Neural cell (in vitro differentiated cells): ENCODE measurements around the gene CRTC3. TPM values are rescaled to one million over a fixed set of nuclear protein-coding genes. Genes with fewer than 3 reads are reported as not detected.

Experiments
- H2AFZ ChIP-seq: fragments of 200-600, 300-800 bp; sonication (generic), shearing (Covaris generic); 2 replicates; pipeline ENCODE4 v1.6.0; 2014; ENCODE audit warnings: low read depth, mild to moderate bottlenecking, antibody characterized with exemption, low read length, moderate library complexity
- H3F3A ChIP-seq: fragments of 200-600 bp; shearing (Covaris generic); 2 replicates; pipeline ENCODE4 v1.6.1; 2016; ENCODE audit warnings: mild to moderate bottlenecking, moderate library complexity, mixed read lengths, antibody characterized with exemption, low read length; ENCODE audit not compliant: insufficient read depth, poor library complexity, severe bottlenecking
- H3K27ac ChIP-seq: fragments of 200-600, 300-800 bp; sonication (generic), shearing (Covaris generic); 2 replicates; pipeline ENCODE4 v1.5.1; 2014; ENCODE audit warnings: mild to moderate bottlenecking, low read length, moderate library complexity
- H3K27me3 ChIP-seq: fragments of 300-800, 200-600 bp; sonication (generic), shearing (Covaris generic); 2 replicates; pipeline ENCODE4 v1.6.0; 2014; ENCODE audit warnings: mild to moderate bottlenecking, low read depth, low read length, moderate library complexity; ENCODE audit not compliant: insufficient read depth
- H3K36me3 ChIP-seq: fragments of 300-800, 200-600 bp; sonication (generic), shearing (Covaris generic); 2 replicates; pipeline ENCODE4 v1.5.1; 2014; ENCODE audit warnings: mild to moderate bottlenecking, antibody characterized with exemption, low read length, moderate library complexity; ENCODE audit not compliant: insufficient read depth
- H3K4me2 ChIP-seq: fragments of 300-800, 200-600 bp; sonication (generic), shearing (Covaris generic); 2 replicates; pipeline ENCODE4 v1.6.0; 2014; ENCODE audit warnings: mild to moderate bottlenecking, low read length
- H3K4me3 ChIP-seq: fragments of 300-800, 200-600 bp; sonication (generic), shearing (Covaris generic); 2 replicates; pipeline ENCODE4 v1.5.1; 2014; ENCODE audit warnings: mild to moderate bottlenecking, low read length, moderate library complexity
- H3K79me2 ChIP-seq: fragments of 200-600 bp; shearing (Covaris generic); replicated peaks from 2 replicates; pipeline ENCODE4 v1.6.0; 2014; ENCODE audit warnings: mild to moderate bottlenecking, low read length, moderate library complexity; ENCODE audit not compliant: insufficient read depth
- H3K9ac ChIP-seq: fragments of 300-800, 200-600 bp; sonication (generic), shearing (Covaris generic); 2 replicates; pipeline ENCODE4 v1.6.1; 2016; ENCODE audit warnings: mild to moderate bottlenecking, low read length, mixed read lengths
- H3K9me2 ChIP-seq: fragments of 200-600 bp; shearing (Covaris generic); 2 replicates; pipeline ENCODE4 v1.6.1; 2016; ENCODE audit warnings: mild to moderate bottlenecking, low read length, mixed read lengths; ENCODE audit not compliant: insufficient read depth
- H3K9me3 ChIP-seq: fragments of 200-600, 300-800 bp; sonication (generic), shearing (Covaris generic); 2 replicates; pipeline ENCODE4 v1.6.1; 2016; ENCODE audit warnings: mild to moderate bottlenecking, mixed run types, low read length, moderate library complexity, mixed read lengths
- H4K20me1 ChIP-seq: fragments of 200-600 bp; shearing (Covaris generic); 2 replicates; pipeline ENCODE4 v1.6.1; 2016; ENCODE audit warnings: mild to moderate bottlenecking, mixed run types; ENCODE audit not compliant: insufficient read depth
- EP300 ChIP-seq: fragments of 450-650 bp; conservative IDR thresholded peaks from 2 replicates; pipeline ENCODE4 v1.6.1; 2014; ENCODE audit warnings: antibody characterized with exemption, mild to moderate bottlenecking, moderate library complexity; ENCODE audit not compliant: poor library complexity, severe bottlenecking
- EZH2 ChIP-seq: fragments of 200-600, 300-800 bp; shearing (Covaris generic), sonication (generic); IDR thresholded peaks from 2 replicates; pipeline ENCODE4 v1.6.1; 2014; ENCODE audit warnings: antibody characterized with exemption, low read length, borderline replicate concordance, mild to moderate bottlenecking; ENCODE audit not compliant: insufficient read depth, poor library complexity, severe bottlenecking
- MXI1 ChIP-seq: fragments of 450-650 bp; conservative IDR thresholded peaks from 2 replicates; pipeline ENCODE4 v1.6.1; 2014; ENCODE audit warnings: antibody characterized with exemption, mild to moderate bottlenecking; ENCODE audit not compliant: poor library complexity, severe bottlenecking
- POLR2AphosphoS5 ChIP-seq: IDR thresholded peaks from 2 replicates; pipeline ENCODE4 v1.6.1; 2012
- RAD21 ChIP-seq: fragments of 450-650 bp; conservative IDR thresholded peaks from 2 replicates; pipeline ENCODE4 v1.6.1; 2014; ENCODE audit warnings: antibody characterized with exemption, mild to moderate bottlenecking, moderate library complexity
- REST ChIP-seq: IDR thresholded peaks from 2 replicates; pipeline ENCODE4 v1.6.1; 2012; ENCODE audit warnings: borderline replicate concordance
- SMC3 ChIP-seq: fragments of 450-650 bp; conservative IDR thresholded peaks from 2 replicates; pipeline ENCODE4 v1.6.1; 2014; ENCODE audit warnings: antibody characterized with exemption, mild to moderate bottlenecking, moderate library complexity; ENCODE audit not compliant: poor library complexity
- TAF1 ChIP-seq: IDR thresholded peaks from 2 replicates; pipeline ENCODE4 v1.6.1; 2012; ENCODE audit warnings: low read depth
- polyA plus RNA-seq: library from polyadenylated mRNA; depleted of rRNA; stranded (reverse); fragments of >200 nt; gene quantifications from 2 replicates; pipeline ENCODE4 v1.2.3, GENCODE V29; 2014
- TF ChIP-seq, protein P1 (sequence below): fragments of 450-650 bp; IDR thresholded peaks from 2 replicates; pipeline ENCODE4 v1.5.1; 2014; ENCODE audit warnings: antibody characterized with exemption, mild to moderate bottlenecking, moderate library complexity; ENCODE audit not compliant: poor library complexity, severe bottlenecking

CRTC3 gene
- polyA plus RNA-seq, 1 donor from 2014 or later: 5.5 TPM

GRCh38 chr15:90558171-90558573 is 28.4 kb downstream of the CRTC3 start:
- Histone ChIP-seq H3K36me3 (no peaks in the 10 kb centered on the region), H3K27ac (no peak overlapping the region), H2AFZ (no peak overlapping the region), H3K9ac (no peak overlapping the region), H4K20me1 (no peaks in the 10 kb centered on the region), H3K27me3 (no peaks in the 10 kb centered on the region), H3F3A (no peaks in the 10 kb centered on the region), H3K4me3 (no peak overlapping the region), H3K79me2 (no peaks in the 10 kb centered on the region), H3K9me3 (no peaks in the 10 kb centered on the region), H3K9me2 (no peaks in the 10 kb centered on the region), H3K4me2 (no peak overlapping the region)
- TF ChIP-seq EZH2 (no peak), TAF1 (no peak), RAD21 (no peak), POLR2AphosphoS5 (no peak), MXI1 (no peak), EP300 (no peak), REST (no peak), SMC3 (no peak)
- TF ChIP-seq, protein P1, sequence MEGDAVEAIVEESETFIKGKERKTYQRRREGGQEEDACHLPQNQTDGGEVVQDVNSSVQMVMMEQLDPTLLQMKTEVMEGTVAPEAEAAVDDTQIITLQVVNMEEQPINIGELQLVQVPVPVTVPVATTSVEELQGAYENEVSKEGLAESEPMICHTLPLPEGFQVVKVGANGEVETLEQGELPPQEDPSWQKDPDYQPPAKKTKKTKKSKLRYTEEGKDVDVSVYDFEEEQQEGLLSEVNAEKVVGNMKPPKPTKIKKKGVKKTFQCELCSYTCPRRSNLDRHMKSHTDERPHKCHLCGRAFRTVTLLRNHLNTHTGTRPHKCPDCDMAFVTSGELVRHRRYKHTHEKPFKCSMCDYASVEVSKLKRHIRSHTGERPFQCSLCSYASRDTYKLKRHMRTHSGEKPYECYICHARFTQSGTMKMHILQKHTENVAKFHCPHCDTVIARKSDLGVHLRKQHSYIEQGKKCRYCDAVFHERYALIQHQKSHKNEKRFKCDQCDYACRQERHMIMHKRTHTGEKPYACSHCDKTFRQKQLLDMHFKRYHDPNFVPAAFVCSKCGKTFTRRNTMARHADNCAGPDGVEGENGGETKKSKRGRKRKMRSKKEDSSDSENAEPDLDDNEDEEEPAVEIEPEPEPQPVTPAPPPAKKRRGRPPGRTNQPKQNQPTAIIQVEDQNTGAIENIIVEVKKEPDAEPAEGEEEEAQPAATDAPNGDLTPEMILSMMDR: no peak

- no peak overlapping the region for H2AFZ ChIP-seq
- H4K20me1 ChIP-seq: no peaks in the 10 kb centered on the region
- TF ChIP-seq RAD21 (no peak), TAF1 (no peak)
- TF ChIP-seq, protein P1: no peak
- no peaks in the 10 kb centered on the region for H3K9me2 ChIP-seq
- H3F3A ChIP-seq: no peaks in the 10 kb centered on the region
- H3K9me3 ChIP-seq: no peaks in the 10 kb centered on the region
- no peak overlapping the region for H3K4me2 ChIP-seq
- H3K36me3 ChIP-seq: no peaks in the 10 kb centered on the region
- H3K79me2 ChIP-seq: no peaks in the 10 kb centered on the region
- H3K9ac ChIP-seq: no peak overlapping the region
- H3K4me3 ChIP-seq: no peak overlapping the region
- no peaks in the 10 kb centered on the region for H3K27me3 ChIP-seq
- H3K27ac ChIP-seq: no peak overlapping the region
Observed at GRCh38 chr15:90559119-90559518, 29.4 kb downstream of the CRTC3 start.
